Neutrophil (primary cell): Measurements from ENCODE around the gene LMF1.

Source experiments
- H3K27ac ChIP-seq: fragments of 200-600 bp; sonication (generic); 2 replicates; pipeline ENCODE4 v1.5.1; 2016; ENCODE audit warnings: mild to moderate bottlenecking, moderate library complexity
- H3K27me3 ChIP-seq: fragments of 200-600 bp; sonication (generic); 2 replicates; pipeline ENCODE4 v1.6.0; 2016; ENCODE audit warnings: mild to moderate bottlenecking
- H3K36me3 ChIP-seq: fragments of 200-600 bp; sonication (generic); 2 replicates; pipeline ENCODE4 v1.5.1; 2017
- H3K4me1 ChIP-seq, 2 experiments: fragments of 200-600 bp in 1 of 2; sonication (generic) in 1 of 2; 1 replicate in 1 of 2; 2 replicates in 1 of 2; pipeline versions ENCODE4 v1.5.1 to v1.6.1; 2013 to 2016; ENCODE audit warnings: low read depth in 1 of 2, low read length in 1 of 2, mild to moderate bottlenecking in 1 of 2, moderate library complexity in 1 of 2; ENCODE audit not compliant: control insufficient read depth in 1 of 2, insufficient read depth in 1 of 2
- H3K4me3 ChIP-seq, 2 experiments: fragments of 200-600 bp in 1 of 2; sonication (generic) in 1 of 2; 1 replicate in 1 of 2; 2 replicates in 1 of 2; pipeline ENCODE4 v1.5.1; 2013 to 2016; ENCODE audit warnings: low read depth in 1 of 2, low read length in 1 of 2, mild to moderate bottlenecking in 1 of 2, moderate library complexity in 1 of 2
- H3K9me3 ChIP-seq: fragments of 200-600 bp; sonication (generic); 2 replicates; pipeline ENCODE4 v1.5.1; 2016
- CTCF ChIP-seq: fragments of 200-600 bp; sonication (generic); IDR thresholded peaks from 2 replicates; pipeline ENCODE4 v1.5.1; 2016; ENCODE audit warnings: antibody characterized with exemption

LMF1 gene

GRCh38 chr16:881219-882097, 89.3 kb downstream of the LMF1 start:
- H3K4me3 ChIP-seq = no peak overlapping the region
- H3K36me3 ChIP-seq = no peaks in the 10 kb centered on the region
- TF ChIP-seq CTCF = no peak
- H3K9me3 ChIP-seq = no peaks in the 10 kb centered on the region
- no peaks in the 10 kb centered on the region for H3K27me3 ChIP-seq
- no peaks in the 10 kb centered on the region for H3K4me1 ChIP-seq
- no peak overlapping the region for H3K27ac ChIP-seq

- Histone ChIP-seq H3K36me3 (no peaks in the 10 kb centered on the region), H3K9me3 (no peaks in the 10 kb centered on the region), H3K4me1 (no peaks in the 10 kb centered on the region), H3K27me3 (no peaks in the 10 kb centered on the region), H3K27ac (no peak overlapping the region), H3K4me3 (no peak overlapping the region)
- no peak for TF ChIP-seq CTCF
These were observed 90.2 kb downstream of the LMF1 start for GRCh38 chr16:880471-881171.

GRCh38 chr16:879986-880385, 90.8 kb downstream of the LMF1 start:
- no peaks in the 10 kb centered on the region for H3K4me1 ChIP-seq
- TF ChIP-seq CTCF = no peak
- no peaks in the 10 kb centered on the region for H3K27me3 ChIP-seq
- H3K9me3 ChIP-seq = no peaks in the 10 kb centered on the region
- no peak overlapping the region for H3K4me3 ChIP-seq
- no peaks in the 10 kb centered on the region for H3K36me3 ChIP-seq
- H3K27ac ChIP-seq = no peak overlapping the region

- no peak overlapping the region for H3K4me3 ChIP-seq
- no peaks in the 10 kb centered on the region for H3K27me3 ChIP-seq
- no peak overlapping the region for H3K27ac ChIP-seq
- TF ChIP-seq CTCF = no peak
- H3K36me3 ChIP-seq = peaks cover under 1% of the 10 kb centered on the region
- no peaks in the 10 kb centered on the region for H3K4me1 ChIP-seq
- no peaks in the 10 kb centered on the region for H3K9me3 ChIP-seq
These were observed 91.3 kb downstream of the LMF1 start for GRCh38 chr16:879461-879861.

GRCh38 chr16:878886-879285, 91.9 kb downstream of the LMF1 start:
- H3K27ac ChIP-seq = no peak overlapping the region
- H3K36me3 ChIP-seq = peaks cover 6% of the 10 kb centered on the region
- H3K4me3 ChIP-seq = no peak overlapping the region
- no peaks in the 10 kb centered on the region for H3K4me1 ChIP-seq
- no peaks in the 10 kb centered on the region for H3K9me3 ChIP-seq
- no peaks in the 10 kb centered on the region for H3K27me3 ChIP-seq
- TF ChIP-seq CTCF = no peak
